Fibroblast of lung (primary cell): ENCODE results near the gene RIPOR3. TPM values are rescaled to one million over a fixed set of nuclear protein-coding genes. Genes with fewer than 3 reads are reported as not detected.

Experiments
- DNase-seq, 2 donors: peaks; one replicate each; pipeline versions ENCODE4 v3.0.0 to v3.0.0-alpha.2; 2010; ENCODE audit warnings: low read depth in 2 of 2
- H2AFZ ChIP-seq: 2 replicates; pipeline ENCODE4 v1.5.1; 2012; ENCODE audit warnings: low read length, control low read depth, inconsistent platforms
- H3K27ac ChIP-seq: 2 replicates; pipeline ENCODE4 v1.5.1; 2011; ENCODE audit warnings: low read length, control low read depth; ENCODE audit not compliant: insufficient read depth
- H3K27me3 ChIP-seq: 2 replicates; pipeline ENCODE4 v1.5.1; 2011; ENCODE audit warnings: mild to moderate bottlenecking, low read length; ENCODE audit not compliant: control insufficient read depth, insufficient read depth
- H3K36me3 ChIP-seq: 2 replicates; pipeline ENCODE4 v1.5.1; 2011; ENCODE audit warnings: low read length; ENCODE audit not compliant: control insufficient read depth, insufficient read depth
- H3K4me1 ChIP-seq: 2 replicates; pipeline ENCODE4 v1.5.1; 2011; ENCODE audit warnings: low read length; ENCODE audit not compliant: control insufficient read depth, insufficient read depth; ENCODE audit errors: extremely low read depth
- H3K4me2 ChIP-seq: 2 replicates; pipeline ENCODE4 v1.5.1; 2011; ENCODE audit warnings: low read length, control low read depth; ENCODE audit not compliant: insufficient read depth; ENCODE audit errors: extremely low read depth
- H3K4me3 ChIP-seq, 4 experiments: fragments of 200-600 bp in 1 of 4; sonication (generic) in 1 of 4; replicated peaks in 1 of 4; 2 replicates each; pipeline ENCODE4 v1.5.1; 2011 to 2016; ENCODE audit warnings: low read length in 4 of 4, low read depth in 3 of 4, mild to moderate bottlenecking in 3 of 4, control low read depth in 2 of 4, inconsistent platforms in 1 of 4, mixed read lengths in 1 of 4; ENCODE audit not compliant: insufficient read depth in 1 of 4; ENCODE audit errors: control extremely low read depth in 1 of 4
- H3K79me2 ChIP-seq: 2 replicates; pipeline ENCODE4 v1.5.1; 2012; ENCODE audit warnings: mild to moderate bottlenecking, low read length, inconsistent platforms; ENCODE audit not compliant: control insufficient read depth, insufficient read depth
- H3K9ac ChIP-seq: 2 replicates; pipeline ENCODE4 v1.5.1; 2011; ENCODE audit warnings: mild to moderate bottlenecking, low read length, control low read depth; ENCODE audit not compliant: insufficient read depth
- H3K9me3 ChIP-seq: 2 replicates; pipeline ENCODE4 v1.5.1; 2012; ENCODE audit warnings: low read depth, low read length; ENCODE audit not compliant: control insufficient read depth, insufficient read depth
- H4K20me1 ChIP-seq: 2 replicates; pipeline ENCODE4 v1.5.1; 2011; ENCODE audit warnings: low read length; ENCODE audit not compliant: control insufficient read depth, insufficient read depth; ENCODE audit errors: extremely low read depth
- CTCF ChIP-seq, 2 donors: IDR thresholded peaks in 1 of 2; conservative IDR thresholded peaks in 1 of 2; 1 replicate in 1 of 2; 2 replicates in 1 of 2; pipeline ENCODE4 v1.5.1; 2011 to 2012; ENCODE audit warnings: low read length in 2 of 2, control low read depth in 1 of 2, inconsistent platforms in 1 of 2, low read depth in 1 of 2, mild to moderate bottlenecking in 1 of 2
- EZH2 ChIP-seq: IDR thresholded peaks from 2 replicates; pipeline ENCODE4 v1.5.1; 2012; ENCODE audit warnings: low read length, control low read depth, mild to moderate bottlenecking; ENCODE audit errors: missing control alignments
- polyA plus RNA-seq, 2 donors: library from polyadenylated mRNA; depleted of rRNA in 1 of 2; stranded (reverse) in 1 of 2; unstranded in 1 of 2; fragments of >200 nt; gene quantifications; 2 replicates each; pipeline ENCODE4 v1.2.1, GENCODE V29; 2011 to 2012; ENCODE audit warnings: missing spikeins in 1 of 2
- total RNA-seq: library from RNA; depleted of rRNA; stranded (reverse); fragments of >200 nt; gene quantifications from 2 replicates; pipeline ENCODE4 v1.2.1, GENCODE V29; 2014

Gene RIPOR3
- total and polyA plus RNA-seq, 2 donors (not counting 1 experiment from before 2014, with no cell fraction given), result 2.0 to 4.1 TPM

GRCh38 chr20:50580842-50581544 is 110.3 kb downstream of the RIPOR3 start:
- H3K4me3 ChIP-seq, result no peak overlapping the region
- no peaks in the 10 kb centered on the region for H4K20me1 ChIP-seq
- H3K27ac ChIP-seq, result no peak overlapping the region
- no peak overlapping the region for H3K4me2 ChIP-seq
- H3K79me2 ChIP-seq, result no peaks in the 10 kb centered on the region
- TF ChIP-seq EZH2 (no peak), CTCF (conservative IDR thresholded peaks at IDR 0.05 in 1 of 2, IDR thresholded peaks at IDR 0.05 in 1 of 2; ENCODE audit: low read depth in 1 of 2, low read length in 2 of 2) (no peak)
- no peak overlapping the region for H2AFZ ChIP-seq
- DNase-seq, result no peak
- H3K9ac ChIP-seq, result no peak overlapping the region
- H3K36me3 ChIP-seq, result peaks cover 23% of the 10 kb centered on the region
- H3K9me3 ChIP-seq, result no peaks in the 10 kb centered on the region
- no peaks in the 10 kb centered on the region for H3K4me1 ChIP-seq
- H3K27me3 ChIP-seq, result no peaks in the 10 kb centered on the region

GRCh38 chr20:50580016-50580747 is 111.2 kb downstream of the RIPOR3 start:
- H3K9me3 ChIP-seq, result no peaks in the 10 kb centered on the region
- no peak overlapping the region for H3K27ac ChIP-seq
- H3K9ac ChIP-seq, result no peak overlapping the region
- H3K27me3 ChIP-seq, result no peaks in the 10 kb centered on the region
- H3K4me2 ChIP-seq, result no peak overlapping the region
- DNase-seq, result peak; percentile 43 to 55
- H2AFZ ChIP-seq, result no peak overlapping the region
- no peaks in the 10 kb centered on the region for H3K4me1 ChIP-seq
- H4K20me1 ChIP-seq, result no peaks in the 10 kb centered on the region
- peaks cover 18% of the 10 kb centered on the region for H3K36me3 ChIP-seq
- no peak overlapping the region for H3K4me3 ChIP-seq
- no peaks in the 10 kb centered on the region for H3K79me2 ChIP-seq
- TF ChIP-seq EZH2 (no peak), CTCF (conservative IDR thresholded peaks at IDR 0.05 in 1 of 2, IDR thresholded peaks at IDR 0.05 in 1 of 2; ENCODE audit: low read depth in 1 of 2, low read length in 2 of 2) (peak; percentile 66 to 75)

GRCh38 chr20:50579511-50579910 is 111.8 kb downstream of the RIPOR3 start:
- Histone ChIP-seq H3K4me1 (no peaks in the 10 kb centered on the region), H3K36me3 (peaks cover 22% of the 10 kb centered on the region), H3K27me3 (no peaks in the 10 kb centered on the region), H3K4me3 (no peak overlapping the region), H4K20me1 (no peaks in the 10 kb centered on the region), H3K79me2 (no peaks in the 10 kb centered on the region), H3K9me3 (no peaks in the 10 kb centered on the region), H2AFZ (no peak overlapping the region), H3K9ac (no peak overlapping the region), H3K4me2 (no peak overlapping the region), H3K27ac (no peak overlapping the region)
- DNase-seq, result no peak
- TF ChIP-seq EZH2 (no peak), CTCF (conservative IDR thresholded peaks at IDR 0.05 in 1 of 2, IDR thresholded peaks at IDR 0.05 in 1 of 2; ENCODE audit: low read depth in 1 of 2, low read length in 2 of 2) (no peak)
